Omental fat pad (tissue), 4 donors: ENCODE results near the gene TKTL2. TPM values are rescaled to one million over a fixed set of nuclear protein-coding genes. Genes with fewer than 3 reads are reported as not detected.

Source experiments
- ATAC-seq: fragments of 150-250 bp; one replicate; pipeline ENCODE4 v1.9.1; 2016; ENCODE audit warnings: mild to moderate bottlenecking, moderate library complexity; ENCODE audit not compliant: low FRiP score
- DNase-seq: peaks from one replicate; pipeline ENCODE4 v3.0.0-alpha.2; 2019; ENCODE audit warnings: low spot score
- total RNA-seq, 4 donors: library from RNA; depleted of rRNA; stranded (reverse); fragments of >200 nt; gene quantifications; one replicate each; pipeline ENCODE4 v1.1.0, GENCODE V29; 2016
- TF ChIP-seq, protein P1 (sequence below), 3 donors: fragments of 450-650 bp; IDR thresholded peaks; one replicate each; pipeline ENCODE4 v1.5.1; 2016 to 2017; ENCODE audit warnings: antibody characterized with exemption in 3 of 3, mild to moderate bottlenecking in 3 of 3, moderate library complexity in 2 of 3

Gene TKTL2
- total RNA-seq, 4 donors from 2014 or later, result 0.09 to 0.36 TPM; not detected in 2

DNA sequence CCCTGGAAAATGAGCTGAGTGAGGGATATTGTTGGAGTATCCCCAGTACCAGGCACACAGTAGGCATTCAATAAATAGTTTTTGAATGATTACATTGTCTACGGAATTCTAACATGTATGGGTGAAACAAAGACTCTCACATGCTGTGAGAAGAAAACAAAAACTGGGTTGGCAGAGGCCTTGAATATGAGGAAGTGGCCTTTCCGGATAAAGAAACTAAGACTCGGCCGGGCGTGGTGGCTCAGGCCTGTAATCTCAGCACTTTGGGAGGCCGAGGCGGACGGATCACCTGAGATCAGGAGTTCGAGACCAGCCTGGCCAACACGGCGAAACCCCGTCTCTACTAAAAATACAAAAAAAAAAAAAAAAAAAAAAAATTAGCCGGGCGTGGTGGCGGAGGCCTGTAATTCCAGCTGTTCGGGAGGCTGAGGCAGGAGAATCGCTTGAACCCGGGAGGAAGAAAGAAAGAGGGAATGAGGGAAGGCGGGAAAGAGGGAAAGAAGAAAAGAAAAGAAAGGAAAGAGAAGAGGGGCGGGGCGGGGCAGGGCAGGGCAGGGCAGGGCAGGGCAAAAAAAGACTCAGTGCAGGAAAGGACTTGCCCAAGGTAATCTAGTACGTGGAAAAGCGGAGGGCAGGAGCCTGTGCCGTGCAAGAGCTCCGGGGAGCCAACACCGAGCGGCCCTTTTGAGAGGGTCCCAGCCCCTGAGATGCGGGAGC lies 20.2 kb upstream of the TKTL2 start:
- TF ChIP-seq, protein P1, sequence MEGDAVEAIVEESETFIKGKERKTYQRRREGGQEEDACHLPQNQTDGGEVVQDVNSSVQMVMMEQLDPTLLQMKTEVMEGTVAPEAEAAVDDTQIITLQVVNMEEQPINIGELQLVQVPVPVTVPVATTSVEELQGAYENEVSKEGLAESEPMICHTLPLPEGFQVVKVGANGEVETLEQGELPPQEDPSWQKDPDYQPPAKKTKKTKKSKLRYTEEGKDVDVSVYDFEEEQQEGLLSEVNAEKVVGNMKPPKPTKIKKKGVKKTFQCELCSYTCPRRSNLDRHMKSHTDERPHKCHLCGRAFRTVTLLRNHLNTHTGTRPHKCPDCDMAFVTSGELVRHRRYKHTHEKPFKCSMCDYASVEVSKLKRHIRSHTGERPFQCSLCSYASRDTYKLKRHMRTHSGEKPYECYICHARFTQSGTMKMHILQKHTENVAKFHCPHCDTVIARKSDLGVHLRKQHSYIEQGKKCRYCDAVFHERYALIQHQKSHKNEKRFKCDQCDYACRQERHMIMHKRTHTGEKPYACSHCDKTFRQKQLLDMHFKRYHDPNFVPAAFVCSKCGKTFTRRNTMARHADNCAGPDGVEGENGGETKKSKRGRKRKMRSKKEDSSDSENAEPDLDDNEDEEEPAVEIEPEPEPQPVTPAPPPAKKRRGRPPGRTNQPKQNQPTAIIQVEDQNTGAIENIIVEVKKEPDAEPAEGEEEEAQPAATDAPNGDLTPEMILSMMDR (IDR thresholded peaks at IDR 0.05), result no peak
- ATAC-seq, result no peak
- DNase-seq, result no peak

DNA sequence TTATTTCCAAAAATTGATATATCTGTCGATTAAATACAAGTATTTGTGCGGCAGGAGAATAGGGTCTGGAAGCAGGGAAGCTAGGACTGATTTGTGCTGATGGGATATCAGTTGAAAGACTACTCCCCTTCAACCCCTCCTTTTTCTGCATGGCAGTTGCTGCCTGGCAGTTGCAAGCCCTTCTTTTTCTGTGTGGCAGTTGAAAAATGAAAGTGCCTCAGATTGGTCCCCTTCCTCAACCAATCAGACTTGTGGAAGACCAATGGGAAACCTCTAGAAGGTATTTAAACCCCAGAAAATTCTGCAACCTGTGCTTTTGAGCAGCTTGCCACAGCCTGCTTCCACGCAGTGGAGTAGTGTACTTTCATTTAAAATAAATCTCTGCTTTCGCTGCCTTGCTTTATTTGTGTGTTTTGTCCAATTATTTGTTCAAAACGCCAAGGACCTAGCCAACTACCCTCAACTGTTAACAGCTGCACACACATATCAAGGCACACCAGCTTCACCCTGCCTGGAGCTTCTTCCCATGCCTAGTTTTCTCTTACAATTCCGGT lies 19.5 kb upstream of the TKTL2 start:
- DNase-seq (no peak), ATAC-seq (no peak)
- TF ChIP-seq, protein P1 (IDR thresholded peaks at IDR 0.05), result no peak

DNA sequence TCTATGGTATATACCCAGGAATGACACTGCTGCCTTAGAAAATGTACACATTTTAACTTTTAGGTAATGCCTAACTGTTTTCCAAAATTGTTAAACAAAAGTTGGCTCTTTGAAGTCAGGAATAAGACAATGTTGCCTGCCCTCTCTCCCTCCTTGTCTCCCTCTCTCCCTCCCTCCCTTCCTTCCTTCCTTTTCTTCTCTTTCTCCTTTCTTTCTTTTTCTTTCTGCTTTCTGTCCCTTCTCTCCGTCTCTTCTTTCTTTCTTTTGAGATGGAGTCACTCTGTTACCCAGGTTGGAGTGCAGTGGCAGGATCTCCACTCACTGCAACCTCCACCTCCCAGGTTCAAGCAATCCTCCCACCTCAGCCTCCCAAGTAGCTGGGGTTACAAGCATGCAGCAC lies 16.4 kb upstream of the TKTL2 start:
- TF ChIP-seq, protein P1 (IDR thresholded peaks at IDR 0.05), result no peak
- DNase-seq, result no peak
- ATAC-seq, result no peak

DNA sequence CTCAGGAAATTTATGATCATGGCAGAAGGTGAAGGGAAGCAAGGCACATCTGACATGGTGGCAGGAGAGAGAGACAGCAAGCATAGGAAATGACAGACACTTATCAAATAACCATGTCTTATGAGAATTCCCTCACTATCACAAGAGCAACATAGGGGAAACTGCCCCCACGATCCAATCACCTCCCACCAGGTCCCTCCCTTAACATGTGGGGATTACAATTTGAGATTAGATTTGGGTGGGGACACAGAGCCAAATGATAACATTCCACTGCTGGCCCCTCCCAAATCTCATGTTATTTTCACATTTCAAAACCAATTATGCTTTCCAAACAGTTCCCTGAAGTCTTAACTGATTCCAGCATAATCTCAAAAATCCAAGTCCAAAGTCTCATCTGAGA lies 12.8 kb upstream of the TKTL2 start:
- TF ChIP-seq, protein P1 (IDR thresholded peaks at IDR 0.05), result no peak
- ATAC-seq, result no peak
- no peak for DNase-seq

DNA sequence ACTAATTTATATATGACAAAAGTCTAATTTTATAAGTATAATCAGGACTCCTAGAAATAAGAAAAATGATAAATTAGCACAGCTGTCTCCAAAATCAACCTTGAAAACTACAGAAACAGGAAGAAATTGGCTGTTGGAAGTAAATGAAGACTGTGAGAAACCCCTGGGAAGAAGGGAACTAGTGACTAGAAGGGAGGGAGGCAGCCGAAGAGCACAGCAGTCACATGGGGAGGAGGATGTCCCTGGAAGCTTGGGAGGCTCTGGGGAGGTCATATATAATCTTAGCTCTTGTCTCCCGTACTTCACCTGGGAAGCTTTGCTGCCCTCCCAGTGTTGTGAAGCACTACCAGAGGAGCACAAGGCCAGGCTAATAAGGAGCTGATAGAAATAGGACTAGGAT lies 12.0 kb upstream of the TKTL2 start:
- ATAC-seq, result no peak

DNA sequence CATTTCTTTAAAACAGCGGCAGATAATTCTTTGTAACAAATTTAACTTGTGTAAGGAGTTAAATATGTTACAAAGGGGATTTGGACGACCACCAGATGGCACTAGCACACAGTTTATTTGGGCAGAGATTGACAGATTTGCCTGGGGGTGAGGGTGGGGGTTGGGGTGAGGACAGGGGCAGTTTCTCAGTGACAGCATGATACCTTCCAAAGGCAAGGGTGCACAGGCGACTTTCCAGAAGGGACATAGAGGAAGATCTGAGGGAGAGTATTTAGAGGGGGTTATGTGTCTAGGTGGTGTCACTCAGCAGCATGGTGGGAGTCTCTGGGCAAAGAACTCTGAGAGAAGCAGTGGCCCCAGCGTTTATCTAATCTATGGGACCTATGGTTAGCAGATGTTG lies 11.4 kb upstream of the TKTL2 start:
- TF ChIP-seq, protein P1 (IDR thresholded peaks at IDR 0.05), result no peak
- DNase-seq (peak; percentile 36), ATAC-seq (no peak)

More for the DNA sequence above, 12.0 kb upstream of the TKTL2 start:
- no peak for DNase-seq
- TF ChIP-seq, protein P1 (IDR thresholded peaks at IDR 0.05), result no peak

DNA sequence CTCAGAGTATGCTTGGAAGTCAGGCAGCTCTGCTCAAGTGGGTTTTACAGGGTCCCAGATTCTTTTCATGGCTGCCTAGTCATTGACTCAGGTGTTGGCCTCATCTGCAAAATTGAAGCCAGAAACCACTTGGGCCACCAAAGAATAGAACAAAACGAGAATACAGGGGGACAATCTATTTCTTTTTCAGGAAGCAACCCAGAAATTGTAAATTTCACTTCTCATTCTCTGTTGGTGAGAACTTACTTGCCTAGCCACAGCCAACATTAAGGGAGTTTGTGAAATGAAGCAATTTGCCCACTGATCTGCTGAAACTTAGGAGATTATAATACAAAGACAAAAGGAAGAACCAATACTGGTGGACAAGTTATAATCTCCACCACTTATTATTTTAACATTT lies 8.6 kb upstream of the TKTL2 start:
- ATAC-seq (no peak), DNase-seq (no peak)
- TF ChIP-seq, protein P1 (IDR thresholded peaks at IDR 0.05), result no peak
